PC-9 (cell line): Measurements from ENCODE around the gene ABLIM2. TPM values are rescaled to one million over a fixed set of nuclear protein-coding genes. Genes with fewer than 3 reads are reported as not detected.

Experiments used
- BruUV-seq: library from RNA; stranded (reverse); fragments of 400-500 nt; replicated peaks from 2 replicates; lab custom pipeline; 2021; lab: Mats Ljungman, UMichigan
- CTCF ChIA-PET: fragments of 300-600 bp; sonication (Branson Sonifier 250); formaldehyde crosslinking; loops from one replicate; lab custom pipeline; 2022; ENCODE audit warnings: antibody characterized with exemption; lab: Charles Lee
- POLR2A ChIA-PET: fragments of 300-600 bp; sonication (Branson Sonifier 250); formaldehyde crosslinking; loops from one replicate; lab custom pipeline; 2022; ENCODE audit warnings: antibody characterized with exemption; ENCODE audit not compliant: unreplicated experiment; lab: Charles Lee
- DNase-seq, 2 experiments: peaks; one replicate each; pipeline versions ENCODE4 v3.0.0 to v3.0.0-alpha.2; 2015 to 2022; ENCODE audit warnings: mixed read lengths in 1 of 2
- H2AFZ ChIP-seq: fragments of 200-600 bp; sonication (generic); 2 replicates; pipeline ENCODE4 v1.8.1; 2017; ENCODE audit warnings: antibody characterized with exemption
- H3F3A ChIP-seq: fragments of 200-600 bp; sonication (generic); 2 replicates; pipeline ENCODE4 v1.8.1; 2017; ENCODE audit warnings: antibody characterized with exemption, mild to moderate bottlenecking, low read depth; ENCODE audit not compliant: insufficient read depth
- H3K27ac ChIP-seq: fragments of 200-600 bp; sonication (generic); 2 replicates; pipeline ENCODE4 v1.6.1; 2016; ENCODE audit warnings: mixed run types
- H3K27me3 ChIP-seq: fragments of 200-600 bp; sonication (generic); 2 replicates; pipeline ENCODE4 v1.6.1; 2016; ENCODE audit warnings: low read depth, mixed run types; ENCODE audit not compliant: insufficient read depth
- H3K36me3 ChIP-seq: fragments of 200-600 bp; sonication (generic); 2 replicates; pipeline ENCODE4 v1.6.1; 2016; ENCODE audit warnings: low read depth, mixed run types
- H3K4me1 ChIP-seq: fragments of 200-600 bp; sonication (generic); replicated peaks from 2 replicates; pipeline ENCODE4 v1.6.1; 2016; ENCODE audit warnings: mixed run types; ENCODE audit not compliant: insufficient read depth
- H3K4me2 ChIP-seq: fragments of 200-600 bp; sonication (generic); 2 replicates; pipeline ENCODE4 v1.6.1; 2017; ENCODE audit warnings: mixed run types
- H3K4me3 ChIP-seq: fragments of 200-600 bp; sonication (generic); 2 replicates; pipeline ENCODE4 v1.6.1; 2016; ENCODE audit warnings: mixed run types
- H3K79me2 ChIP-seq: fragments of 200-600 bp; sonication (generic); 2 replicates; pipeline ENCODE4 v1.6.1; 2017; ENCODE audit warnings: low read depth, mixed run types
- H3K9me2 ChIP-seq: fragments of 200-600 bp; sonication (generic); 2 replicates; pipeline ENCODE4 v1.8.1; 2017; ENCODE audit warnings: mild to moderate bottlenecking; ENCODE audit not compliant: insufficient read depth
- H3K9me3 ChIP-seq: fragments of 200-600 bp; sonication (generic); 2 replicates; pipeline ENCODE4 v1.8.1; 2016; ENCODE audit warnings: low read depth; ENCODE audit not compliant: insufficient read depth
- H4K20me1 ChIP-seq: fragments of 200-600 bp; sonication (generic); 2 replicates; pipeline ENCODE4 v1.8.1; 2017; ENCODE audit not compliant: insufficient read depth
- CTCF ChIP-seq: fragments of 200-600 bp; sonication (generic); conservative IDR thresholded peaks from 2 replicates; pipeline ENCODE4 v1.6.1; 2017; ENCODE audit warnings: mixed run types, antibody characterized with exemption, mild to moderate bottlenecking, moderate library complexity
- EZH2 ChIP-seq: fragments of 200-600 bp; sonication (generic); IDR thresholded peaks from 2 replicates; pipeline ENCODE4 v1.8.0; 2017; ENCODE audit warnings: antibody characterized with exemption, low read depth
- intact Hi-C: fragments of 100-400 bp; cut with micrococcal nuclease; formaldehyde crosslinking; loops from one replicate; pipeline ENCODE4 v1.10.0; 2022; ENCODE audit not compliant: unreplicated experiment
- total RNA-seq: library from RNA; stranded (reverse); gene quantifications from 2 replicates; pipeline ENCODE4 v1.2.3, GENCODE V29; 2021

The ABLIM2 gene
- total RNA-seq, 1 experiment from 2014 or later: 1.6 TPM

GRCh38 chr4:7971881-7972500 lies 186.6 kb downstream of the ABLIM2 start:
- TF ChIP-seq CTCF (no peak), EZH2 (no peak)
- intact Hi-C loops: loop anchor here (1.0 to 2.0 kb wide), 2 partner anchors 48 to 129 kb away; no protein-coding TSS in a partner anchor
- Histone ChIP-seq H3K36me3 (no peaks in the 10 kb centered on the region), H4K20me1 (no peaks in the 10 kb centered on the region), H2AFZ (no peak overlapping the region), H3K4me1 (peaks cover 84% of the 10 kb centered on the region), H3F3A (peaks cover 80% of the 10 kb centered on the region), H3K27ac (peak overlapping the region; percentile 94), H3K4me3 (peak overlapping the region; percentile 48), H3K9me2 (no peaks in the 10 kb centered on the region), H3K27me3 (no peaks in the 10 kb centered on the region), H3K4me2 (peak overlapping the region; percentile 74), H3K9me3 (no peaks in the 10 kb centered on the region), H3K79me2 (peaks cover 23% of the 10 kb centered on the region; the same call in 1 of the 2 replicates)
- ChIA-PET CTCF (interaction anchor here (1.2 kb wide), 1 partner anchor 170 kb away, joined by 4 read pairs; no protein-coding TSS in a partner anchor), POLR2A (interaction anchor here (0.6 to 0.7 kb wide), 2 partner anchors 32 to 61 kb away, joined by 4 to 6 read pairs; partner anchors contain the start of gene AFAP1)
- no TSS peak for BruUV-seq
- DNase-seq: peak; percentile 60 to 72

- intact Hi-C loops: no loop called here
- H3F3A ChIP-seq: peaks cover 72% of the 10 kb centered on the region
- H3K79me2 ChIP-seq: peaks cover 23% of the 10 kb centered on the region; the same call in 1 of the 2 replicates
- peak overlapping the region; percentile 94 for H3K27ac ChIP-seq
- H3K27me3 ChIP-seq: no peaks in the 10 kb centered on the region
- no peaks in the 10 kb centered on the region for H3K36me3 ChIP-seq
- peak overlapping the region; percentile 74 for H3K4me2 ChIP-seq
- no peaks in the 10 kb centered on the region for H4K20me1 ChIP-seq
- CTCF ChIA-PET: interaction anchor here (0.6 to 1.2 kb wide), 3 partner anchors 162 to 169 kb away, joined by 4 to 10 read pairs (median 7); no protein-coding TSS in a partner anchor
- POLR2A ChIA-PET: no interaction called here
- peaks cover 81% of the 10 kb centered on the region for H3K4me1 ChIP-seq
- H3K9me3 ChIP-seq: no peaks in the 10 kb centered on the region
- TF ChIP-seq EZH2: no peak
- no peak for TF ChIP-seq CTCF
- DNase-seq: peak in 1 of 2 experiments; percentile 42
- no peaks in the 10 kb centered on the region for H3K9me2 ChIP-seq
- no TSS peak for BruUV-seq
- no peak overlapping the region for H2AFZ ChIP-seq
- H3K4me3 ChIP-seq: peak overlapping the region; percentile 48
Measured at GRCh38 chr4:7971159-7971631, 187.4 kb downstream of the ABLIM2 start.

- peak overlapping the region; percentile 48 for H3K4me3 ChIP-seq
- TF ChIP-seq EZH2: no peak
- no peak for TF ChIP-seq CTCF
- peak overlapping the region; percentile 74 for H3K4me2 ChIP-seq
- intact Hi-C loops: loop anchor here (1.0 kb wide), 1 partner anchor 9 kb away; no protein-coding TSS in a partner anchor
- peak overlapping the region; percentile 94 for H3K27ac ChIP-seq
- BruUV-seq: no TSS peak
- H2AFZ ChIP-seq: no peak overlapping the region
- no peaks in the 10 kb centered on the region for H3K9me3 ChIP-seq
- H3K9me2 ChIP-seq: no peaks in the 10 kb centered on the region
- H4K20me1 ChIP-seq: no peaks in the 10 kb centered on the region
- DNase-seq: peak; percentile 59 to 66
- peaks cover 23% of the 10 kb centered on the region; the same call in 1 of the 2 replicates for H3K79me2 ChIP-seq
- H3K36me3 ChIP-seq: no peaks in the 10 kb centered on the region
- H3F3A ChIP-seq: peaks cover 71% of the 10 kb centered on the region
- H3K27me3 ChIP-seq: no peaks in the 10 kb centered on the region
- CTCF ChIA-PET: interaction anchor here (0.6 to 1.2 kb wide), 3 partner anchors 32 to 165 kb away, joined by 7 to 21 read pairs (median 10); no protein-coding TSS in a partner anchor
- POLR2A ChIA-PET: no interaction called here
- H3K4me1 ChIP-seq: peaks cover 82% of the 10 kb centered on the region
Measured at GRCh38 chr4:7970361-7970946, 188.2 kb downstream of the ABLIM2 start.
